Right forelimb (tissue), 1 donor: Measurements from ENCODE around the gene ETV6.

Experiments
- DNase-seq: peaks from one replicate; pipeline ENCODE4 v3.0.0-alpha.2; 2018

Gene ETV6

GRCh38 chr12:11697670-11698387, 48.4 kb downstream of the ETV6 start:
- DNase-seq: no peak

GRCh38 chr12:11698729-11699128, 49.3 kb downstream of the ETV6 start:
- no peak for DNase-seq

DNA sequence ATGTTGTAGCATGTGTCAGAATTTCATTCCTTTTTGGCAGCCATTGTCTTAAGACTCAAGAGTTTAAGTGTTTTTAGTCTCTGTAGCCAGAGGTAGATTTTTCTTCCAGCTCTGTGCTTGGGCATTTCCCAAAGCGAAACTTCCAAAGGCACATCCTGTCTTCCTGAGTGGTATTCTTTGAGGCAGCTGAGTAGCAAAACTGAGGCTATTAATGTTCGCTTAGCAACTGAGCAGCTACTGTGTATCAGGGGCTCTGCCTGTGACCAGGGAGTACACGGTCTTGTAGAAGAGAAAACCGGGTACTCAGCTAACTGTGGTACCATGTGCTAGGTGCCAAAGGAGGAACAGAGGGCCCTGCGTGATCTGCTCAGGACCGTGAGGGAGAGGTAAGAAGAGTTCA, 52.0 kb downstream of the ETV6 start:
- no peak for DNase-seq

DNA sequence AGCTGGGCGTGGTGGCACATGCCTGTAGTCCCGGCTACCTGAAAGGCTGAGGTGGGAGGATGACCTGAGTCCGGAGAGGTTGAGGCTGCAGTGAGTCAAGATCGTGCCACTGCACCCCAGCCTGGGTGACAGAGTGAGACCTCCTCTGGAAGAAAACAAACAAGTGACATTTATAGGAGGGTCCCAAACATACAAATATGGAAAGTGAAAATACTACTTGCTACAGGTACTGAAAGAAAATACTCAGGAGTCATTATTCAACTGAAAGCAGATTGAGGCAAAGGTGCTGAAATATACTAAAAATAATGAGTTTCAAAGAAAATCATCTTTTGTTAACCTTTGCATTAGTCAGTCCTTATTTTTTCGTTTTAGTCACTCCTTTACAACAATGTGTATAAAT, 53.5 kb downstream of the ETV6 start:
- DNase-seq: no peak

DNA sequence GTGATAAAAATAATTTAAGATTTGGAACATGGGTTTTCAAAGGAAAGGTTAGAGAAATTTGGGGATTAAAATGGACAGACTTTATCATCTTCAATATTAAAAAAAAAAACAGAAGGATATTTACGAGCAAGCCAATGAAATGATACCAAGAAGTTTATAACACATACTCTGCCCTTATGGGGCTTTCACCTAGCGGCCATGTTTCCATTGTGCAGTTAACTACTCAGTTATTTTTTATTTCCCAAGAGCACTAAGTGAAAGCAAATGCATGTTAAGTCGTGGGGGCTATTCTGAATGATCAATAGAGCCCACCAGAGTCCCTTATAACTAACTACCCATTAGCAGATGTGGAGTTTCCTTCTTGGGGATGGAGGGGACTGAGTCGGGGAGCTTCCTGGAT, 53.9 kb downstream of the ETV6 start:
- no peak for DNase-seq

DNA sequence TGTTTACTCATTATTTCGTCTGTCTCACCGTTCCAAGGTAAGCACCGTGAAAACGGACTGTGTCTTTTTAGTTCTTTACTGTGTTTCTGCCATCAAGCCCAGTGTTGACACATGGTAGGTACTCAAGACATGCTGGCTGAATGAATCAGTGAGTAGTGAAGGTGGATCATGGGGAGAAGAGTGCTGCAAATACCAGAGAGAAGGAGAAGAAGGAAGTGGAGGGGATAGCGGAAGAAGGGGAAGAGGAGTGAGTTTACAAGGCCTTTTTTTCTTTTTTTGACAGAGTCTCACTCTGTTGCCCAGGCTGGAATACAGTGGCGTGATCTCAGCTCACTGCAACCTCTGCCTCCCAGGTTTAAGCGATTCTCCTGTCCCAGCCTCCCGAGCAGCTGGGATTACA, 54.6 kb downstream of the ETV6 start:
- no peak for DNase-seq

- no peak for DNase-seq
Observed at GRCh38 chr12:11705010-11705409, 55.5 kb downstream of the ETV6 start.

DNA sequence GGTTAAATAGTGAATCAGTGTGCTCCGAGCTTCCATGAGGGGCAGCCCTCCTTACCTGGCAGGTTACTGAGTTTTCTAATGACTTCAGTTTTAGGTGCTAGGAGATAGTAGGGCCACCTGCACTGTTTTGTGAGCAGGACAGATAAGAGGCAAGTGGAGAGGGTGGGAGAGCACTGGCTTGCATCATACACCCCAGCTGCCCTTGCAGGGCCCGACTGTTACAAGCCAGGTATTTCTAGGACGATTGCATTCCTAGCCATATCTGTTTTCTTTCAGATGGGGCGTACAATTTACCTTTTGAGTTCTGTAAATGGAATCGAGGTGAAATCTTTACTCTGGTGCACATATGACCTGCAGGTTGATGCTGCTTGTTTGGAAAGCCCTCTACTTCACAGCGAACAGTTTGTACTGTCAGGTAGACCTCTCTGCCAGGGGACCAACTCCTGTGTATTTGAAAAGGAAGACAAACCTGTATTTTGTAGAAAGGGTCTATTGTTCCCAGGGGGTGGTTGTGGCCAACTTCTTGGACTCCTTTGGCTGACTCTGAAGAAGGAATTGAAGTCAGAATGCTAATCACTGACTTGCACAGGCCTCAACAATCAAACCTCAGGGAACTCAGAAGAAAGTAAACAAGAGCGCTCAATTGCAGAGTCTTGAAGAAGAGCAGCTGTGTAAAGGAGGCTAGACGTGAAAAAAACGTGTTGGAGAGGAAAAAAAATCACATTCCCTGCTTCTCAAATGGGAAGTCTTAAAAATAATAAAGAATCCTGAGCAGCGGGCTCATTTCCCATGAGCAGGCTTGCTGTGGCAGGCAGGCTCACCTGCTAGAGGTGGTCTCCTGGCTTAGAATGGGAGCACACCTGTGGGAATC, 57.3 kb downstream of the ETV6 start:
- no peak for DNase-seq

DNA sequence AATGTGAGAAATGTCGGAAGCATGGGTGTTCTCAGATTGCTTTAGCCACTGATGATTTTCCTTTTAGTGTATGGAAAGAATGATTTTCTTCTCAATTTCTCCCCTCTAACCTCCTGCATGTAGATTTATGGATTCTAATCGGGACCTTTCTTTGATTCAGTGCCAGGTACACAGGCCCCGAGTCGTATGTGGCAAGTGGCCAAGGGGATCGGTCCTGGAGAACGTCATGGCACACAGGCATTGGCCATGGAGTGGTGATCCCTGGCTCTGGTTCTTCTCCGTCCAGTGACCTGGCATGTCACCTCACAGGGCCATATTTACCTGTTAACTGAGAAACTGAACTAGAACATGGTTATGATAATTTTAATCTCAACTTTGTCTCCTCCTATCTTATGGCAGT, 58.1 kb downstream of the ETV6 start:
- DNase-seq: no peak

DNA sequence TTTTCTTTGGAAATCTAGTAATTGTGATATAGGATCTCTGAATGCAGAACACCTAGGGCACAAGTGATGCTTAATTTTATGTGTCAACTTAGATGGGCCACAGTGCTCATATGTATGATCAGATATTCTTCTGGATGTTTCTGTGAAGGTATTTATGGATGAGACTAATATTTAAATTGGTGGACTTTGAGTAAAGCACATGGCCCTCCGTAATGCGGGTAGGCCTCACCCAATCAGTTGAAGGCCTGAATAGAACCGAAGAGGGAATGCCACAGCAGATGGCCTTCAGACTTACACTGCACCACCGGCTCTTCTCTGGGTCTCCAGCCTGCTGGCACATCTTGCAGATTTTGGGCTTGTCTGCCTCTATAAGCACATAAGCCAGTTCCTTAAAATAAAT, 60.0 kb downstream of the ETV6 start:
- no peak for DNase-seq

- no peak for DNase-seq
Observed at GRCh38 chr12:11710431-11710830, 61.0 kb downstream of the ETV6 start.

DNA sequence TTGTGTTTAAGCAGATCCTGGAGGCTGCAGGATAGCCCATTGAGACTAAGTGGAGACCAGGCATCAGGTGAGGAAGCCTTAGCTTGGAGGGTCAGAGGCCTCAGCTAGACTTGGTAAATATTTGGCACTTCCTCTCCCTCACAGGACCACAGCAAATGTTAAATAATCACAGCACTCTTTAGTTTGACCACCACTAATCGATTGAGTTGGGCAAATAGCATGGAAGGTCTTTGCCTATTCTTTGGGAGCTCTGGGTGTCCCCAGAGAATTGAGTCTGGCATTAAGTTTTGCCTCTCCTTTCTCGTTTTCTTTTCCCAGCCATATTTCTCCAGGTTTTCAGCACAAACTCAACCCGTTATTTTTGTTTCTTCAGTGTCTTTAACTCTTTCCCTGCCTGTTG, 61.4 kb downstream of the ETV6 start:
- no peak for DNase-seq

GRCh38 chr12:11711651-11712327, 62.3 kb downstream of the ETV6 start:
- no peak for DNase-seq

- DNase-seq: no peak
Observed at GRCh38 chr12:11712491-11712890, 63.0 kb downstream of the ETV6 start.

DNA sequence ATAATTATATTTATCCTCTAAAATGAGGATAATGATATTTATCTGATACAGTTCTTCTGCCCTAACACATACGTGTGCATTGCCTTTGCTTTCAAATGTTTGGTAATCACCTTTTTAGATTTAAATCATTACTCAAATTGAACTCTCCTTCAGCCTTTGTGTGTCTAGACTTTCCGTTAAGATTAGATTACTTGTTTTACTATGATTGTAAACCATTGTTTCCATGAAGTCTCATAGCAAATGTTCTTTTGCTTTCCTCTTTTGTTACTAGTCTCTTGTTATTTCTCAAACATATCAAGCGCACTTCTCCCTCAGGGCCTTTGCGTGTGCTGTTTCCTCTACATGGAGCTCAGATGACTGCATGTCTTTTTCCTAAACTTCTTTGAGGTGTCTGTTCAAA, 63.7 kb downstream of the ETV6 start:
- no peak for DNase-seq

- DNase-seq: no peak
Observed at GRCh38 chr12:11714626-11715025, 65.2 kb downstream of the ETV6 start.

GRCh38 chr12:11715621-11716020, 66.1 kb downstream of the ETV6 start:
- no peak for DNase-seq

GRCh38 chr12:11716794-11717518, 67.5 kb downstream of the ETV6 start:
- DNase-seq: no peak

DNA sequence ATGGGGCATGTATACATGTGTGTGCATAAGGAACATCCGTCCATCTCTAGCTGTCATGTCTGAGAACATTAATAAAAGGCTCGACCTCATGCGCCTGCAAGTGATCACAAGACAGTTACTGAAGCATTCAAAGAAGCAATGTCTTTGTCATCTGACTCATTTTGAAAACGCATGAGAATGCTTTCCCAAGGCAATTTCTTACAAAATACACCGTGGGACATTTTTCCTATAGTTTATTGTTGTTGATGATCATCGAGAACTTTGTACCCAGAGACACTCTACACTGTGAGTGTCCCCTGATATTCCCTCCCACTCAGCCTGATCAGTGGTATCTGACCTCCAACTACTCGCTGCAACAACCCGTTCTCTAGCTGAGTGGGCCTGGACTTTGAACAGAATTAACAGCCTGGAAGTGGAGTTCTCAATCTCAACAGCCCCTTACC, 68.1 kb downstream of the ETV6 start:
- no peak for DNase-seq

GRCh38 chr12:11718105-11718504, 68.6 kb downstream of the ETV6 start:
- no peak for DNase-seq

DNA sequence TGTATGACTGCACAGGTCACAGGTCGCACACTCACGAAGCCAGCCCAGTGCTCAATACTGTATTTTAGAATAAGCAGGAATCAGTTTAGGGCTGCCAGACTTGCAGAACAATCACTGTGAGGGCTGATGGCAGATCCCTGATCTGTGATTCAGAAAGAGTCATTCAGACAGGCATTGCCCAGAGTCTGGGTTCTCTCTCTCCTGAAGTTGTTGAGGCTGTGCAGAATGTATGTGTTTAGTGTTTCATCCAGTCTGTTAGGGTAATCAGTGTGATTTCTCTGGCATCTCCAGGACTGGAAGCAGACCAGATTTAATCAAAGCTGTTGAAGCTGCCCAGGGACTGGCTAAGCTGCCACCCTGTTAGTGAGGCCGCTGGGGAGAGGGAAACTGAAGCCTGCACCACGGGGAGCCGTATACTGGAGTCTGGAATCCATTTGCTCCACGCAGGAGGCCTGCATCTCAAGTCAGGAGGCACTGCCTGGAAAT, 69.3 kb downstream of the ETV6 start:
- DNase-seq: no peak

DNA sequence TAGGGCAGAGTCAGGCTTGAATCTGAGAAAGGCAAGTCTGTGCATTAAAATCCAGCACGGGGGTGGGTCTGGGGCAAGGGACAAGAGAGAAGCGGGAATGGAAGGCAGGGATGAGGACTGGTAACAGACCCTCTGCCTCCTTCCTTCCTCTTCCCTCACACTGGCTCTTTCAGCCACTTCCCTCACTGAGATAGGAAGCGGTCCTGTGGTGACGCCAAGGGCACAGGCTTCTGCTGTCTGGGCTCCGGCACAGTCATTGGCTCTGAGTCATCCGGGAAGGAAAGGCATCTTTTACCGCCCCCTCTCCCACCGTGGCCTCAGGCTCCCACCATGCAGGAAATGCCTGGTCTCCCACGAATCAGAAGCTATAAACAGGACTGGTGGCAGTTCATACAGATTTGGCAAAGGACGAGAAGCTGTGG, 70.2 kb downstream of the ETV6 start:
- DNase-seq: peak; percentile 60

- no peak for DNase-seq
Observed at GRCh38 chr12:11722071-11722470, 72.6 kb downstream of the ETV6 start.
